Activated T-cell treated with anti-CD3 and anti-CD28 coated beads, Interleukin-2, amount 50 U/mL, for 1 hour (primary cell): ENCODE data around the gene MLKL.

Experiments used
- DNase-seq: peaks from one replicate; pipeline ENCODE4 v3.0.0-alpha.2; 2020

Gene MLKL

DNA sequence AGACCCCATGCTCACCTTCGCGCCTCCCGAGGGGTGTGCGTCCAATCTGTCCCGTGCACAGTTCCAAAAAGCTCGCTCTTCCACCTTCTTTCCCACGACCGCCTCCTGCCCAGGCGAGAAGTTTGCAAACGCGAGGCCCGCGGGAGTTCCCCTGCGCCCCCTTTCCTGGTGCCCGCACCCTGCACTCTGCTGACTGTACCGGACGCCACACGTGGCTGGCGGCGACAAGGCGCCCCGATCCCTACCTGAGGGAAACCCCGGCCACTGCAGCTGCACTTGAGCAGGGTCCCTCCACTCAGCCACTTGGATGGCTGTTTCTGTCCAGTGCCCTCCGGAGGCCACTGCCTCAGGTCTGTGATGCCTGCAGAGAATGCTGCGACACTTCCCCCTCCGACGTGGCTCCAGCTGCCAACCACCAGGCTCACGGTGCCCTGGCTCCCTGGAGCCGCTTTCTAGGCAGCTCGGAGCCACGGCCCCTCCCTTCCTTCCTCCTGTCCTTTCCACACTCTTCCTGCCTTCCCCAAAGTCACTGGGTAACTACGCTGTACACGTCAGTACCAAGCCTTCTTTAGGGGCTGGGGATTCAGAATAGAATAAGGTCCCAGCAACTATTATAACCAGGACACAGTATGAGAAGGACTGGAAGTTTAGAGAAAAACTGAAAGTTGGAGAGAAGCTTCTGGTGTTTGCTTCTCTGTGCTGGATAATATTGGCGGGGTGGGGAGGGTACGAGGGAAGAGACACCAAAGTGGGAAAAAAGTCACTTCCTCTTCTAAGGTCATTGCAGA lies at the start of gene MLKL:
Gene MLKL (minus strand): TSS at position 425 of the 788 bp plus-strand sequence. CDS start 5,105 bp downstream, outside the sequence.
- DNase-seq: peak; percentile 64

GRCh38 chr16:74749291-74750055 lies 48.8 kb upstream of the MLKL start:
- DNase-seq: no peak

DNA sequence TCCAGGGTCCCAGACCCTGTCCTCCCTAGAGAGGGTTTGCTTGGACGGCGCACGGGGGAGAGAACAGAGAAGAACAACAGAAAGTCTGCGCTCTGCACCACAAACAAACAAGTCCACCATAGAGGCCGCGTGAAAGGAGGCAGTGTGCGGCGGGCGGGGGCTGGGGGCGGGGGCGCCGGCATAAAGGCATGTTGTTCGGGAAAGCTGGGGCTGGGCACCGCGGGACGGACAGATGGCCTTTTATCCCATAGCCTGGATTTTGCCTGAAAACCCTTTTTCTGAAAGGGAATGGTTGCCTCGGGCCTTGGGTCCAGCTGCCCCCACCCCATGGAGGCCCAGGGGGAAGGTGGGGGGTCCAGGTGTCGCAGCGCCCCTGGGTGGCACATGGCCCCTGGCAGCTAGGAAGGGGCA lies 48.0 kb upstream of the MLKL start:
- no peak for DNase-seq

GRCh38 chr16:74747716-74748615 lies 47.3 kb upstream of the MLKL start:
- DNase-seq: no peak

DNA sequence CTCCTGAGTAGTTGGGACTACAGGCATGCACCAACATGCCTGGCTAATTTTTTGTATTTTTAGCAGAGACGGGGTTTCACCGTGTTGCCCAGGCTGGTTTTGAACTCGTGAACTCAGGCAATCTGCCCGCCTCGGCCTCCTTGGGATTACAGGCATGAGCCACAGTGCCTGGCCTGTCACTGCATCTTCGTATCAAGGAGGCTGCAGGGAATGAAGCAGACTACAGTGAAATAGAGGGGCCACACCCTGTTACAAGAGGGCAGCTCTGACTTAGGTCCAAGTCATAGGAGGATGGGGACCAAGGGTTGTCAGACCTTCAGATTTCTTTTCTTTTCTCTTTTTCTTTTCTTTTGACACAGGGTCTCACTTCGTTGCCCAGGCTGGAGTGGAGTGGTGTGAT lies 45.3 kb upstream of the MLKL start:
- no peak for DNase-seq

GRCh38 chr16:74745109-74745615 lies 44.5 kb upstream of the MLKL start:
- no peak for DNase-seq

DNA sequence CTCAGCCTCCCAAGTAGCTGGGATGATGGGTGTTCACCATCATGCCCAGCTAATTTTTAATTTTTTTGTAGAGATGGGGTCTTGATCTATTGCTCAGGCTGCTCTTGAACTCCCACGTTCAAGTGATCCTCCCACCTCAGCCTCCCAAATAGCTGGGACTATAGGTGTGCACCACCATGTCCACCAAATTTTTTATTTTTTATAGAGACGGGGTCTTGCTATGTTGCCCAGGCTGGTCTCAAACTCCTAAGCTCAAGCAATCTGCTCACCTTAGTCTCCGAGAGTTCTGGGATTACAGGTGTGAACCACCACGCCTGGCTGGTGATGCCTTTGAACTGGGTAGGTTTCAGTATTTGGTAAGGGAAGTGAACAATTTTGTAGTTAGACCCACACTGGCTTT lies 43.9 kb upstream of the MLKL start:
- DNase-seq: no peak

DNA sequence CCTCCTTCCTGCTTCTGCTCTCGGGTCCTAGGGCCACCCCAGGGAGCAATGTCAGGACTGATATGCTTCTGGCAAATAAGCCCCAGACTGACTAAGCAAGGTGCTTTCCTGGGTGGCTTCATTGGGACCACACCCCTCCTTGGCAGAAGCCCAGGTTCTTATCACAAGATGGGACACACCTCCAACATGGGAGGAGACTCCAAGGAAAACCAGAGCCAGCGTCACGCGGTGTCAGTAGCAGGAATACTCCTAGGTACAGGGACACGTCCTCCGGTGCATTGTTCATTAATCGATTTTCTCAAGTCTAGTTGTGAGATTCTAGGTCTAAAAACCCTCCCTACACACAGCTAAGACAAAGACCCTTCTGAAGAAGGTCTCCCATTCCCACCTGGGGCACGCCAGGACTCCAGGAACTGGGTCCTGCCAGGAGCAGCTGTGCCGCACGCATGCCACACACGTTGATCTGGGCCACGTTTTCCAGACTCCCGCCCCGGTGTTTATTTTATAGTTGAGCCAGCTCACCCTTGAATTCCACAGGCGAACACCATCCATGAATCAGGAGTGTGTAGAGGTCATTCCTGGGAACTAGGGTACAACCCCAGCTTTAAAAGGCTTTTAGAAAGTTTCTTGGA lies 43.1 kb upstream of the MLKL start:
- no peak for DNase-seq

DNA sequence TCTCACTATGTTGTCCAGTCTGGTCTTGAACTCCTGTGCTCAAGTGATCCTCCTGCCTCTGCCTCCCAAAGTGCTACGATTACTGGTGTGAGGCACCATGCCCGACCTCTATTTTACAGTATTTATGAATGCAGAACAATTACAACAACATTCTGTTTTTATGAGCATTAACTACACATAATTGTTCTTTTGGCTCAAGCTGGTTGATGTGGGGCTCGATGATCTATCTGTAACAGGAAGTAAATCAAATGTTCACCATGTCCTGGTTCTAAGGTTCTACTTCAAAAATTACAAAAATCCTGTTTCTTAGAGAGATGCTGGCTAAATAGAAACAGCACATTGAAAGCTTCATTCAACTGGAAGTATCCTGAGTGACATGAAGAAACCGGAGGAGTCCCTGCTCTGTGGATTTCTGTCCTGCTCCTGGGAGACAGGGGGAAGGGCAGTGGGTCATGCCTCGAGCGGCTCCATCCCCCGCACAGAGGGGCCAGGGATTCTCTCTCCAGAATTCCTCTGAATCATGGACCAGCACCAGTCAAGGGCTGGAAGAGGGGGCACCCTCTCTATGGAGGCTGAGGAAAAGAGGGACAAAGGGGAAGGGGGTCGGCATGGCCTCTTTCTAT lies 42.5 kb upstream of the MLKL start:
- no peak for DNase-seq

GRCh38 chr16:74742051-74742481 lies 41.4 kb upstream of the MLKL start:
- no peak for DNase-seq

GRCh38 chr16:74740795-74741304 lies 40.2 kb upstream of the MLKL start:
- DNase-seq: no peak

DNA sequence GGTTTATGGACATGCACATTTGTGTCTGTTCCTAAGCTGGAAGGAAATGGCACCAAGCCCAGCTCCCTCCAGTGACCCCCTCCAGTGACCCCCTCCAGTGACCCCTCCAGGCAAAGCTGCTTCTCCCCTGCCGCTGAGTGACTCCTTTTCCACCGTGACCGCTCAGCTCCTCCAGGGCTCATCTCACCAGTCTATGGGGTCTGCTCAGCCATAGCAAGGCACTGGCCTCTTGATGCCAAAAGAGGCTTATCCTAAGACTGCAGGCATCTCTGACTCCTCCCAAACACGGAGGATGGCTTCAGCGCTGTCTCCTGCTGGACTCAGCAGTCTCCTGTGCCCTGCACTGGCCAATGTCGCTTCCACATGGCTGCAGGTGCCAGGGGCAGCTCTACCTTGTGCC lies 38.6 kb upstream of the MLKL start:
- DNase-seq: no peak

DNA sequence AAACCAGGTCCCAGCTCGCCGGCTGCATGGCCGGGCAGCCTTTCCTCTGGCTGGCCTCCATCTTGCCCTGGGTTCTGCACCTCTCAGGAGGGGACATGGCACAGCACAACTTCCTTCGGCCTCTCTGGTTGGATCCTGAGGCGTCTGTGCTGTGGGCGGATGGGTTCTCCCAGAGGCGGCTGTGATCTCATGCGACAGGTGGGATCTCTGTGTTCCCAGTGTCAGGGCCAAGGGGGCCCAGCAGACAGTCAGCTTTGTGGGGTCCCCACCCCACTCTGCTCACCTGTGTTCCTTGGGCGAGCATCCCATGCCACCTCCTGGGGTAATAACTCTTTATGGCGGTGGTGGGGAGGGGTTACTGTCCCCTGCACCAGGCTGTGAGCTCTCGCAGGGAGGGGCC lies 38.2 kb upstream of the MLKL start:
- DNase-seq: no peak

DNA sequence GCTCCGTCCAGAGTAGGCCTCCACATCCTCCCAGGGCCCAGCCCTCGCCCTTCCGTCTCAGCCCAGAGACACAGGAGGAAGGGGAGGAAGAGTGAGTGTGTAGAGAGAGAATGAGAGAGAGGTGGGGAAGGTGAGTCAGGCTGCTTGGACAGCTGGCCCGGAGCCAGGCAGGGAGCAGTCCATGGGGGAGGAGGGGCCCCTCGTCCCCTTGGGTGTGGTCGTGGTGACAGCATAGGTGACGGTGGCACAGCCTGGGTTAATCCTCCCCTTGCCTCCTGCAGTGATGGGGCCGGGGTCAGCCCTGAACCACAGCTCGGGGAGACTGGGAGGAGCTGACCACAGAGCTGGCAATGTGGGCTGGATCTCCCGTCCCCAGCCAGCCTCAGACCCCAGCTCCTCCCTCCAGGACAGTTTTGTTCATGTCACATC lies 37.5 kb upstream of the MLKL start:
- DNase-seq: no peak

GRCh38 chr16:74737521-74737920 lies 36.9 kb upstream of the MLKL start:
- no peak for DNase-seq

DNA sequence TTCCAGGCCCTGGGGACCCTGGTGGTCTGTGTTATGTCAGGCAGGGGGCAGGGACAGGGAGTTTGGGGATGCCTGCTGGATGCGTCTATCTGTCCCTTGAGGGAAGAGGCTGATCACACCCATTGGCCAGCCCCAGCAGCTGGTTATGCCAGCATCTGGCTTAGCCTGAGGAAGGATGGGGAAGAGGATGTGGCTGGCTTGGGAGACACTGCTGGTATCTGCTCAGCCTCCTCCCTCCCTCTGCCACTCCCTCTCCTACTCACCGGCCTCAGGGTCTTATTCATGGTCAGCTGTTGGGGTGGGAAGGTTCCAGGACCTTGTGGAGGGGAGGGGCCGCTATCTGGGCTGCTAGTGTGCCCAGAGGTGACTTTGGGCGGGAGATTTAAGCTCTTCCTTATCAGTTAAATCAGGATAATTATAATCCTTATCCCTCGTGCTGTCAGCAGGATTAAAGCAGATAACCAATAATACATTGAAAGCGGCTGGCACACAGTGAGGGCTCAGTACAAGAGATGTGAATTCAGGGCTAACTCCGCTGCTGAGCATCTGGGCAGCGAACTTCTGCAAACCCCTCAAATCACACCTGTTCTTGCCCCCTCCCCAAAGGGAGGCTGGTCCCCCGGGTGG lies 36.0 kb upstream of the MLKL start:
- DNase-seq: no peak

DNA sequence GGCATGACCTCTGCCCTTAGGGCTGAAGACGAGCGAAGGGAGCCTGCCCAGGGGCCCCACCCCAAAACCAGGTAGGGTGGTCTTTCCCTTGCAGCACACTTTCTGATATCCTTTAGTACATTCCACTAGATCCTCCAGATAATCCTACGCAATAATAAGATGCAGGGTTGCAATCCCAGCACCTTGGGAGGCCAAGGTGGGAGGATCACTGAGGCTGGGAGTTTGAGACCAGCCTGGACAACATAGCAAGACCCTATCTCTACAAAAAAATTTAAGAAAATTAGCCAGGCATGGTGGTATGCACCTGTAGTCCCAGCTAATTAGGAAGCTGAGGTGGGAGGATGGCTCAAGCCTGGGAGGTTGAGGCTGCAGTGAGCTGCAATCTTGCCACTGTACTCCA lies 34.9 kb upstream of the MLKL start:
- no peak for DNase-seq

DNA sequence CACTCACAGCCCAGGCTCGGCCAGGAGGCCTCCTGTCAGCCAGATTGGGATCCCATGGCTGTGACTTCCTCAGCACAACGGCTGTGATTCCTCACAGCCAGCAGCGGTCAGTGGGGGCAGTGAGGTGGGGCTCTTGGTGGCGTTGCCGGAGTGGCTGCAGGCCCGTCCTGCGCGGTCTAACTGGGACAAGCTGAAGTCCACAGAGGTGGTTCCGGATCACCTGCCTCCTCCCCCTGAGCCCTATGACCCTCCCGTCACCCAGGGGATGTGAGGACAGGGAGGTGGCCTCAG lies 34.4 kb upstream of the MLKL start:
- no peak for DNase-seq

- DNase-seq: no peak
These were observed 33.9 kb upstream of the MLKL start for GRCh38 chr16:74734361-74735161.

DNA sequence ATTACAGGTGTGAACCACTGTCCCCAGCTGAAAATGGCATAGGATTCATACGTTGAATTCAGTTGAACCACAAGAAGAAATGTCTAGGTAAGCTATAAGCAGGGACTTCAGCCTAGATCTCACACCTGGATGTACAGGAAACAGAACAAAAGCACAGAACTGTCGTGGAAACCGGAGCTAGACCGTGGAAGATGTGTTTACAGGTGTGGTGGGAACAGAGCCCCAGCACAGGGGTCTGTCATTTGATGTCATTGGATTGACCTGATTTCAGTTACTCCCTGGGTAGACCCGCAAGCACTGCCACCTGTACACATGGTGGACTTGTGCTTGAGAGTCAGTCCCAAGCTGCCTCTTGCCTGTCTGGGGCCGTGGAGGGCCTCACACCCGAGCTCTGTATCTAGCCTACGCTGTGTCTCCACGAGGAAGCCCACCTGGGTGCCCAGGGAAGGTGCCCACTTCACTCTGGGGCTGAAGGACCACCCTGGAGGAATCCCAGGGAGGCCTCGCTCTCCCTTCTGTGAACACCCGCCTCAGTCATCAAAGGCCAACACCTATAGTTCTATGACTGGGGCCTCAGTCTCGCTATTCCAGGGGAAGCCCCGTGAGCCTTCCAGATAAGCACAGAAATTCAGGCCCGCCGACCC lies 32.2 kb upstream of the MLKL start:
- DNase-seq: no peak
